Endodermal cell (in vitro differentiated cells): ENCODE results near the gene TRPV4. TPM values are rescaled to one million over a fixed set of nuclear protein-coding genes. Genes with fewer than 3 reads are reported as not detected.

ENCODE experiments used
- DNase-seq: peaks from one replicate; pipeline ENCODE4 v3.0.0-alpha.2; 2017
- H3K27ac ChIP-seq: 2 replicates; pipeline ENCODE4 v1.5.1; 2013; ENCODE audit warnings: mild to moderate bottlenecking, low read depth, low read length, moderate library complexity
- H3K27me3 ChIP-seq: 2 replicates; pipeline ENCODE4 v1.6.1; 2013; ENCODE audit warnings: mild to moderate bottlenecking, low read length, moderate library complexity; ENCODE audit not compliant: insufficient read depth, control insufficient read depth, poor library complexity, severe bottlenecking
- H3K36me3 ChIP-seq: 2 replicates; pipeline ENCODE4 v1.7.0; 2013; ENCODE audit warnings: mild to moderate bottlenecking, low read length, moderate library complexity; ENCODE audit not compliant: control insufficient read depth, insufficient read depth
- H3K4me1 ChIP-seq: one replicate; pipeline ENCODE4 v1.7.0; 2013; ENCODE audit warnings: low read length; ENCODE audit not compliant: control insufficient read depth, insufficient read depth
- H3K4me3 ChIP-seq: 2 replicates; pipeline ENCODE4 v1.5.1; 2013; ENCODE audit warnings: mild to moderate bottlenecking, low read length, moderate library complexity
- H3K9ac ChIP-seq: 2 replicates; pipeline ENCODE4 v1.6.1; 2013; ENCODE audit warnings: mild to moderate bottlenecking, low read length, moderate library complexity; ENCODE audit not compliant: poor library complexity, severe bottlenecking; ENCODE audit errors: extremely low read depth
- H3K9me3 ChIP-seq: 2 replicates; pipeline ENCODE4 v1.6.1; 2013; ENCODE audit warnings: mild to moderate bottlenecking, low read length, moderate library complexity; ENCODE audit not compliant: control insufficient read depth
- H3K27ac Mint-ChIP-seq: 2 replicates; pipeline ENCODE4 v1.8.0; 2020; ENCODE audit warnings: mixed read lengths
- H3K27me3 Mint-ChIP-seq: 2 replicates; pipeline ENCODE4 v1.8.0; 2021; ENCODE audit warnings: mild to moderate bottlenecking, mixed read lengths; ENCODE audit not compliant: insufficient read depth
- H3K36me3 Mint-ChIP-seq: 2 replicates; pipeline ENCODE4 v1.8.0; 2020; ENCODE audit warnings: low read depth, mixed read lengths
- H3K4me1 Mint-ChIP-seq: 2 replicates; pipeline ENCODE4 v1.8.0; 2020; ENCODE audit warnings: mixed read lengths
- H3K4me3 Mint-ChIP-seq: 2 replicates; pipeline ENCODE4 v1.8.0; 2020; ENCODE audit warnings: mild to moderate bottlenecking, moderate library complexity, mixed read lengths
- H3K9me3 Mint-ChIP-seq: 2 replicates; pipeline ENCODE4 v1.8.0; 2020; ENCODE audit warnings: mild to moderate bottlenecking, mixed read lengths
- CTCF ChIP-seq: fragments of 200-600 bp; sonication (generic); conservative IDR thresholded peaks from 2 replicates; pipeline ENCODE4 v1.5.0; 2021; ENCODE audit warnings: antibody characterized with exemption, mild to moderate bottlenecking
- WGBS, 2 experiments: methylation state at CpG; one replicate each; pipeline versions ENCODE4 v1.1.5 to v1.1.7; 2013; ENCODE audit warnings: missing lambda C conversion rate in 2 of 2, mixed read lengths in 1 of 2; ENCODE audit not compliant: insufficient coverage in 1 of 2, insufficient read length in 1 of 2; 5-methylcytosine and 5-hydroxymethylcytosine counted together
- total RNA-seq, 2 donors: library from RNA; stranded (reverse); fragmentation: NEBNext Ultra II Directional in 1 of 2; extraction: Animal tissue kit (Norgen Biotek cat#: 25700) in 1 of 2; gene quantifications; 2 replicates in 1 of 2; 3 replicates in 1 of 2; pipeline ENCODE4 v1.2.1, GENCODE V29; 2021

The TRPV4 gene
- total RNA-seq, 2 donors from 2014 or later: 14.0 to 14.2 TPM

GRCh38 chr12:109767991-109768900 lies 65.0 kb downstream of the TRPV4 start:
- no peak overlapping the region for H3K9ac ChIP-seq
- H3K27ac ChIP-seq: no peak overlapping the region
- no peak overlapping the region for H3K4me3 Mint-ChIP-seq
- DNase-seq: peak; percentile 49
- H3K9me3 ChIP-seq: no peaks in the 10 kb centered on the region
- H3K36me3 ChIP-seq: peaks cover 10% of the 10 kb centered on the region
- no peaks in the 10 kb centered on the region for H3K4me1 ChIP-seq
- no peak for TF ChIP-seq CTCF
- H3K27me3 Mint-ChIP-seq: no peaks in the 10 kb centered on the region
- peaks cover 5% of the 10 kb centered on the region for H3K9me3 Mint-ChIP-seq
- H3K36me3 Mint-ChIP-seq: peaks cover 14% of the 10 kb centered on the region
- H3K27ac Mint-ChIP-seq: no peak overlapping the region
- 94 to 95% methylated on average over 25 to 54 of the region's 54 CpGs for WGBS, 2 experiments
- H3K27me3 ChIP-seq: no peaks in the 10 kb centered on the region
- H3K4me3 ChIP-seq: no peak overlapping the region
- peaks cover 3% of the 10 kb centered on the region for H3K4me1 Mint-ChIP-seq

GRCh38 chr12:109767456-109767855 lies 65.7 kb downstream of the TRPV4 start:
- peaks cover 20% of the 10 kb centered on the region for H3K36me3 Mint-ChIP-seq
- Histone ChIP-seq H3K27me3 (no peaks in the 10 kb centered on the region), H3K4me3 (no peak overlapping the region), H3K4me1 (no peaks in the 10 kb centered on the region), H3K9ac (no peak overlapping the region), H3K27ac (no peak overlapping the region), H3K36me3 (peaks cover 14% of the 10 kb centered on the region), H3K9me3 (no peaks in the 10 kb centered on the region)
- H3K4me3 Mint-ChIP-seq: no peak overlapping the region
- peaks cover 6% of the 10 kb centered on the region for H3K9me3 Mint-ChIP-seq
- WGBS, 2 experiments: 100% methylated on average over 1 to 4 of the region's 4 CpGs
- H3K27me3 Mint-ChIP-seq: no peaks in the 10 kb centered on the region
- peaks cover 2% of the 10 kb centered on the region for H3K4me1 Mint-ChIP-seq
- no peak overlapping the region for H3K27ac Mint-ChIP-seq
- DNase-seq: peak; percentile 23
- TF ChIP-seq CTCF: no peak

- DNase-seq: peak; percentile 65
- peaks cover 27% of the 10 kb centered on the region for H3K36me3 Mint-ChIP-seq
- no peak overlapping the region for H3K4me3 Mint-ChIP-seq
- no peak overlapping the region for H3K27ac Mint-ChIP-seq
- H3K27ac ChIP-seq: no peak overlapping the region
- peaks cover 14% of the 10 kb centered on the region for H3K36me3 ChIP-seq
- H3K27me3 Mint-ChIP-seq: no peaks in the 10 kb centered on the region
- no peak overlapping the region for H3K9ac ChIP-seq
- H3K27me3 ChIP-seq: no peaks in the 10 kb centered on the region
- H3K4me1 Mint-ChIP-seq: peaks cover 2% of the 10 kb centered on the region
- no peaks in the 10 kb centered on the region for H3K9me3 ChIP-seq
- no peak overlapping the region for H3K4me3 ChIP-seq
- H3K9me3 Mint-ChIP-seq: peaks cover 6% of the 10 kb centered on the region
- whole genome bisulfite sequencing, 2 experiments: 86 to 91% methylated on average over 10 to 12 of the region's 12 CpGs
- H3K4me1 ChIP-seq: no peaks in the 10 kb centered on the region
- no peak for TF ChIP-seq CTCF
Measured at GRCh38 chr12:109766251-109766778, 66.9 kb downstream of the TRPV4 start.
